Esophagus squamous epithelium (tissue), 5 donors: ENCODE data around the gene SEMA5A. TPM values are rescaled to one million over a fixed set of nuclear protein-coding genes. Genes with fewer than 3 reads are reported as not detected.

Experiments used
- DNase-seq: peaks from one replicate; lab custom pipeline; 2025; lab: John Stamatoyannopoulos, UW
- H3K27ac ChIP-seq, 4 donors: fragments of 200-600 bp; sonication (generic); one replicate each; pipeline ENCODE4 v1.5.1; 2016 to 2019; ENCODE audit warnings: mild to moderate bottlenecking in 1 of 4
- H3K27me3 ChIP-seq, 4 donors: fragments of 200-600 bp; sonication (generic); 1 replicate in 3 of 4; 2 replicates in 1 of 4; pipeline versions ENCODE4 v1.5.1 to v1.6.0; 2017 to 2021; ENCODE audit warnings: antibody characterized with exemption in 1 of 4
- H3K36me3 ChIP-seq, 3 donors: fragments of 200-600 bp; sonication (generic); one replicate each; pipeline ENCODE4 v1.5.1; 2016 to 2019
- H3K4me1 ChIP-seq, 3 donors: fragments of 200-600 bp; sonication (generic); one replicate each; pipeline ENCODE4 v1.5.1; 2017 to 2019
- H3K4me3 ChIP-seq, 4 donors: fragments of 200-600 bp; sonication (generic); 1 replicate in 3 of 4; 2 replicates in 1 of 4; pipeline ENCODE4 v1.5.1; 2016 to 2019; ENCODE audit warnings: mild to moderate bottlenecking in 2 of 4, moderate library complexity in 1 of 4
- H3K9me3 ChIP-seq, 3 donors: fragments of 200-600 bp; sonication (generic); one replicate each; pipeline ENCODE4 v1.5.1; 2016 to 2019
- POLR2A ChIP-seq, 4 donors: fragments of 450-650 bp; IDR thresholded peaks; one replicate each; pipeline ENCODE4 v1.6.1; 2017; ENCODE audit warnings: antibody characterized with exemption in 4 of 4, mild to moderate bottlenecking in 4 of 4, moderate library complexity in 3 of 4
- WGBS, 2 donors: methylation state at CpG; one replicate each; pipeline ENCODE4 v1.1.5; 2018; 5-methylcytosine and 5-hydroxymethylcytosine counted together
- intact Hi-C: fragments of 100-400 bp; cut with DNase I; formaldehyde crosslinking; loops from one replicate; pipeline ENCODE4 v1.15.0; 2022
- total RNA-seq, 4 donors: library from RNA; depleted of rRNA; stranded (reverse); fragments of >200 nt; gene quantifications; one replicate each; pipeline ENCODE4 v1.1.0, GENCODE V29; 2016
- TF ChIP-seq, protein P1 (sequence below), 6 experiments: fragments of 450-650 bp in 4 of 6; fragments of 200-600 bp in 2 of 6; sonication (generic) in 2 of 6; IDR thresholded peaks; one replicate each; pipeline ENCODE4 v1.5.1; 2016 to 2019; ENCODE audit warnings: antibody characterized with exemption in 6 of 6, mild to moderate bottlenecking in 4 of 6, moderate library complexity in 4 of 6
- donor health status: DM: yes; HTN: yes; CAD: no.

Gene SEMA5A
- total RNA-seq, 4 donors from 2014 or later, result 3.9 to 9.4 (median 8.4) TPM

DNA sequence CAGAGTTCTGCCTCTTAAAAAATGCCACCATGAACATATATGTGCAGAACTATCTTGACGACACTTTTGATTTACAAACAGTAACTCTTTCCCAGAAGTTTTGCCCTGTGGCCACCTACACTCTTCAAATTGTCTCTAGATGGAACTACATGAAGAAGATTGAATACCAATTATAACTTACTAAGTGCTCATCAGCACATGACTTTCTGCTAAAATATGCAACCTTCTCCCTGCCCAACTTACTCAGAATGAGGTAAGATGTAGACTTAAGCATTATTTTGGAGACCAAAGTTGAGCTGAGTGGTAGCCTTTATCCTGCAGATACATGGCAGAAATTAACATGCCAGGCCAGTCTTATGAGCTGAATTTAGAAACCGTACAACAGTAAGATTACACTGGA, 105.4 kb downstream of the SEMA5A start:
- 24 to 53% methylated on average over 2 of the region's 2 CpGs for WGBS, 2 donors
- H3K27me3 ChIP-seq, result no peaks in the 10 kb centered on the region
- H3K27ac ChIP-seq, result no peak overlapping the region
- DNase-seq, result no peak
- no peak overlapping the region for H3K4me3 ChIP-seq
- no peaks in the 10 kb centered on the region for H3K9me3 ChIP-seq
- intact Hi-C loops, result no loop called here
- TF ChIP-seq POLR2A (IDR thresholded peaks at IDR 0.05), result no peak
- TF ChIP-seq, protein P1, sequence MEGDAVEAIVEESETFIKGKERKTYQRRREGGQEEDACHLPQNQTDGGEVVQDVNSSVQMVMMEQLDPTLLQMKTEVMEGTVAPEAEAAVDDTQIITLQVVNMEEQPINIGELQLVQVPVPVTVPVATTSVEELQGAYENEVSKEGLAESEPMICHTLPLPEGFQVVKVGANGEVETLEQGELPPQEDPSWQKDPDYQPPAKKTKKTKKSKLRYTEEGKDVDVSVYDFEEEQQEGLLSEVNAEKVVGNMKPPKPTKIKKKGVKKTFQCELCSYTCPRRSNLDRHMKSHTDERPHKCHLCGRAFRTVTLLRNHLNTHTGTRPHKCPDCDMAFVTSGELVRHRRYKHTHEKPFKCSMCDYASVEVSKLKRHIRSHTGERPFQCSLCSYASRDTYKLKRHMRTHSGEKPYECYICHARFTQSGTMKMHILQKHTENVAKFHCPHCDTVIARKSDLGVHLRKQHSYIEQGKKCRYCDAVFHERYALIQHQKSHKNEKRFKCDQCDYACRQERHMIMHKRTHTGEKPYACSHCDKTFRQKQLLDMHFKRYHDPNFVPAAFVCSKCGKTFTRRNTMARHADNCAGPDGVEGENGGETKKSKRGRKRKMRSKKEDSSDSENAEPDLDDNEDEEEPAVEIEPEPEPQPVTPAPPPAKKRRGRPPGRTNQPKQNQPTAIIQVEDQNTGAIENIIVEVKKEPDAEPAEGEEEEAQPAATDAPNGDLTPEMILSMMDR (IDR thresholded peaks at IDR 0.05), result no peak
- H3K36me3 ChIP-seq, result peaks cover 0 to 8% (median 0%) of the 10 kb centered on the region in 3 donors
- peaks cover 0 to 12% (median 0%) of the 10 kb centered on the region in 3 donors for H3K4me1 ChIP-seq

DNA sequence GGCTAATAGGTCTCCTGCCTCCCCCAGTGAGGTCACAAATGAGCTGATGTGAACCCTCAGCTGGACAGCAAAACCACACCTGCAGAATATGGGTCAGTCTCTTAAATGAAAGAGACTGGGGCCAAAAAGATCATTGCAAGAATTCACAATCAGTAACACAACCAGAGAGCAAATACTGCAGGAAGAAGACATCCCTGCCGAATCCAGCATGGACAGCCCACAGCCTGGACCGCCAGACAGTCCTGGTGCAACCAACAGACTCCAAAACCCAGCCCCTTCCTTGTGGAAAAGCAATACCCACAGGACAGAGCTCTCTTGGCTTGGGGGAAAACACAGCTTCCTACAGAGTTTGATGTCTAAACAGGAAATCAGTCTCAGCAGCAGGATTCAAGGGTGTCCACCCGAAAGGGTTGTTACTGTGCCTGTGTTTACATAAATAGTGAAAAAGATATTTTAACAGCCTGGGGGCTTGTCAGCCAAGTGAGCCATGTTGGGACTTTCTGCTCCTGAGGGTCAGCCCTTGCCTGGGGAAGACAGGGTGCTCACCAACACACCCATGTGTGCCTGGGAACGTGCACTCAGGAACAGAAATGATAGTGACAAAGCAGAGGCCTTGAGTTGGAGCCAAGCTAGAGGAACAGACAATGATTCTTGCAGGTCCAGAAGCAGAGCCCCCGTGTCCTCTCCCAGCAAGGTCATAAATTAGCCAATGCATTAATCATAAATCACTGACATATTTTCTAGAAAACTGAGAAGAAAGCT, 106.2 kb downstream of the SEMA5A start:
- Histone ChIP-seq H3K4me3 (no peak overlapping the region), H3K9me3 (no peaks in the 10 kb centered on the region), H3K36me3 (peaks cover 0 to 9% (median 0%) of the 10 kb centered on the region in 3 donors), H3K4me1 (peaks cover 0 to 12% (median 0%) of the 10 kb centered on the region in 3 donors), H3K27ac (no peak overlapping the region), H3K27me3 (no peaks in the 10 kb centered on the region)
- DNase-seq, result no peak
- intact Hi-C loops, result no loop called here
- no peak for TF ChIP-seq POLR2A (IDR thresholded peaks at IDR 0.05)
- TF ChIP-seq, protein P1 (IDR thresholded peaks at IDR 0.05), result no peak
- WGBS, 2 donors, result 24 to 39% methylated on average over 3 to 4 of the region's 5 CpGs

DNA sequence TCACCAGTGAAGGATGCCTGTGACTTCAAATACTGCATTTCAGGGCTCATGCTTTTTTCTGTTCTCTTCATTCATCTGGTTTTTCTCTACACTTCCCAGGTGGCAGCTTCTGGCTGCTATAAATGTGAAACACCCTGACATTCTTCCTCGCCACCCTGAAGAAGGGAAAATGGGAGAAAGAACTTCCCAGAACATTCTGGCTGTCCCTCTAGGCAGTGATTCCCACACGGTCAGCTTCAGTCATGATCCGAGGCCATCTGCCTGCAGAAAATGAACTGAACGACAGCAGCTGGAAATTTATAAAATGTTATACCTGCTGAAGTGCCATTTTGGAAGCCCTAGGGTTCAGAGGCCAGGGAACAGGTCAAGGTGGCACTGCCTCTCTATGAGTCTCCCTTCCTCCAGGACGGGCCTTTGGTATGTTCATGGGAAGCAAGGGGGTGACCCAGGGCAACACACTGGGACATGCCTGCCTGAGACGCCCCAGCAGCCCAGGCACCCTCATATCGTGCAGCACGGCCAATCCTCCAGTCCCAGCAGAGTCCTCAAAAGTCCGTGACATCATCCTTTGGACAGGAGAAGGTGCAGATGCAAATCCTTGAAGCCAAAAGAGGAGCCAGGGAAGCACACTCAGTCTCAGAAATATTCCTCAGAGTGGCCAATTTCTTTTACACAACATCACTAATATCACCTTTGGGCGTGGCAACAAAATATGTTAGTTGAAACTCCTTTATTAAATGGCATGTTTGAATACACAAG, 107.1 kb downstream of the SEMA5A start:
- no peak for TF ChIP-seq POLR2A (IDR thresholded peaks at IDR 0.05)
- TF ChIP-seq, protein P1 (IDR thresholded peaks at IDR 0.05), result no peak
- Histone ChIP-seq H3K27ac (peak overlapping the region in 1 of 4 donors; percentile 12), H3K27me3 (no peaks in the 10 kb centered on the region), H3K36me3 (peaks cover 0 to 9% (median 0%) of the 10 kb centered on the region in 3 donors), H3K4me3 (no peak overlapping the region), H3K9me3 (no peaks in the 10 kb centered on the region), H3K4me1 (peaks cover 0 to 12% (median 0%) of the 10 kb centered on the region in 3 donors)
- WGBS, 2 donors, result 80 to 87% methylated on average over 7 to 9 of the region's 10 CpGs
- intact Hi-C loops, result no loop called here
- no peak for DNase-seq

DNA sequence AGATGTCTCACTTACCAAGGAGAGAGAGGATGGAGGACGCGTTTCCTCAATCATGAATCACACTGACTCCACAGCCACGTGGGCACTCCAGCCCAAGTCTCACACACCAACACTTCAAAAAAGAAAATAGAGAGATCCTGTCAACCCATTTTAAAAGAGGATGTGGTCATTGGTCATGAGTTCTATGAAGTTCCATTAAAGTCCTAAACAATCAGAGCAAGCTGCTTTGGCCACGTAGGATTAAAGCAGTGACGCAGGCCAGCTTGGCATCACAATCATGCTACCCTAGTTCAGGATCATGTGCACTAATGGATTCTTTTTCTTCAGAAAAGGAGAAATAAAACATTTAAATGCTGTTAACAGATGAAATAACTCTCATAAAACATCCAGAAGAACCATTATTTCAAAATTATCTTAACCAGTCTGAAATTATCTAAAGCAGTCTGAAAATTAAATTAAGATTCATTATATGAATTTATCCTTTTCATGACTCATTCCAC, 108.1 kb downstream of the SEMA5A start:
- intact Hi-C loops, result no loop called here
- WGBS, 2 donors, result 68% methylated on average over 5 of the region's 5 CpGs
- no peak for TF ChIP-seq POLR2A (IDR thresholded peaks at IDR 0.05)
- TF ChIP-seq, protein P1 (IDR thresholded peaks at IDR 0.05), result no peak
- Histone ChIP-seq H3K27me3 (no peaks in the 10 kb centered on the region), H3K4me3 (no peak overlapping the region), H3K9me3 (no peaks in the 10 kb centered on the region), H3K27ac (no peak overlapping the region), H3K4me1 (peaks cover 0 to 12% (median 0%) of the 10 kb centered on the region in 3 donors), H3K36me3 (peaks cover 0 to 9% (median 0%) of the 10 kb centered on the region in 3 donors)
- DNase-seq, result no peak
